Measurements from ENCODE around the gene STXBP5L. TPM values are rescaled to one million over a fixed set of nuclear protein-coding genes. Genes with fewer than 3 reads are reported as not detected.

STXBP5L gene
- total RNA-seq, 1 donor from 2014 or later, result not detected

GRCh38 chr3:121462565-121462964, 554.6 kb downstream of the STXBP5L start:
- DNase-seq (no peak), ATAC-seq (peak; percentile 64)
- H3K36me3 ChIP-seq, result no peaks in the 10 kb centered on the region
- no peaks in the 10 kb centered on the region for H3K4me1 ChIP-seq
- H3K27me3 ChIP-seq, result no peaks in the 10 kb centered on the region
- intact Hi-C loops (cut with DNase I), result no loop called here
- H3K4me3 ChIP-seq, result no peak overlapping the region
- H3K27ac ChIP-seq, result no peak overlapping the region
- TF ChIP-seq CTCF (IDR thresholded peaks at IDR 0.05), result no peak
- H3K9me3 ChIP-seq, result no peaks in the 10 kb centered on the region

GRCh38 chr3:121463745-121464144, 555.7 kb downstream of the STXBP5L start:
- Histone ChIP-seq H3K36me3 (no peaks in the 10 kb centered on the region), H3K27me3 (no peaks in the 10 kb centered on the region), H3K27ac (no peak overlapping the region), H3K4me1 (no peaks in the 10 kb centered on the region), H3K9me3 (no peaks in the 10 kb centered on the region), H3K4me3 (no peak overlapping the region)
- no peak for ATAC-seq
- intact Hi-C loops (cut with DNase I), result no loop called here
- TF ChIP-seq CTCF (IDR thresholded peaks at IDR 0.05), result no peak
- DNase-seq, result no peak

DNA sequence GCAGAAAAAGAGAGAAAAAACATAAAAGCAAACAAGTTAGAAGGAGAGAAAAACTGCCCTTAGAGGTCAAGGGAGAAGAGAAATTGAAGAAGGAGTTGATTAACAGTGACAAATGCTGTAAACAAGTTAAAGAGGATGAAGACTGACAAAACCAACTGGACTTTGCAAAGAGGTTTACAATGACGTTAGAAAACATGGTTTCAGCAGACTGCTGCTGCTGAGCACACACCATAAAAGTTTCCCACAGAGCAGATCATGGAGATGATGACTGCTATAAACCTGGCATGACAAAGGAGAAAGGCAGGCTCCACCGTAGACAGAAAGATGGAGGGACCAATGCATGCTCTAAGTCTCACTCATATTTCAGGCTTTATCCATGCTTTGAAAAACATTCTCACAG, 559.1 kb downstream of the STXBP5L start:
- ATAC-seq (no peak), DNase-seq (no peak)
- Histone ChIP-seq H3K36me3 (no peaks in the 10 kb centered on the region), H3K4me1 (no peaks in the 10 kb centered on the region), H3K9me3 (no peaks in the 10 kb centered on the region), H3K27me3 (no peaks in the 10 kb centered on the region), H3K4me3 (no peak overlapping the region), H3K27ac (no peak overlapping the region)
- no peak for TF ChIP-seq CTCF (IDR thresholded peaks at IDR 0.05)
- intact Hi-C loops (cut with DNase I), result no loop called here

DNA sequence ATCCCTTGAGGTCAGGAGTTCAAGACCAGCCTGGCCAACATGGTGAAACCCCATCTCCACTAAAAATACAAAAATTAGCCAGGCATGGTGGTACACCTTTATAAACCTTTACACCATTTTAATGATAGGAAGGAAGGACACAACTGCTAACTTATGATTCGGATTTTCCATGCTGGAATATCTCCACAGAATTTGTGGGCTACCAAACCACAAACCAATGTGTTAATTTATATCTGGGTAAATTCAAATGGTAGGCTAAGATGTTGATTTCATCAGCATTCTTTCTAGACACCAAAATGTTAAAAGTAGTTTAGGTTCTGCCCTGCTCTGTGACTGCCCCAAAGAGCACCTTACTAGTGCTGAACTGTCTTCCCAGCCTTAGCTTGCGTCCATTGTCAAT, 565.0 kb downstream of the STXBP5L start:
- no peak for TF ChIP-seq CTCF (IDR thresholded peaks at IDR 0.05)
- H3K4me3 ChIP-seq, result no peak overlapping the region
- no peak for ATAC-seq
- H3K4me1 ChIP-seq, result no peaks in the 10 kb centered on the region
- no peak for DNase-seq
- H3K36me3 ChIP-seq, result no peaks in the 10 kb centered on the region
- H3K27ac ChIP-seq, result no peak overlapping the region
- H3K9me3 ChIP-seq, result no peaks in the 10 kb centered on the region
- intact Hi-C loops (cut with DNase I), result no loop called here
- H3K27me3 ChIP-seq, result no peaks in the 10 kb centered on the region

Small RNA genes lying within 50 kb of the gene (microRNA-seq; reads per million reads assigned to microRNA genes)
- not detected for gene MIR5682 (ENCODE audit: borderline microRNAs expressed)

Other genes with a start within 250 kb of the STXBP5L start
- 3.2 TPM for gene HGD, start 226.0 kb upstream of the STXBP5L start, total RNA-seq
- 17.2 TPM for gene RABL3, start 165.7 kb upstream of the STXBP5L start, total RNA-seq
- 16.8 TPM for gene GTF2E1, start 165.5 kb upstream of the STXBP5L start, total RNA-seq

Measured in upper lobe of right lung (tissue), 1 donor.